GM19455 (cell line): ENCODE measurements around the gene ACTG1.

Source experiments
- ATAC-seq: cut with Tn5 transposase; IDR thresholded peaks from one replicate; pipeline ENCODE4 v1.9.1; 2021; ENCODE audit not compliant: unreplicated experiment

The ACTG1 gene

GRCh38 chr17:81518113-81518784 is 5.7 kb upstream of the ACTG1 start:
- ATAC-seq, result no peak

DNA sequence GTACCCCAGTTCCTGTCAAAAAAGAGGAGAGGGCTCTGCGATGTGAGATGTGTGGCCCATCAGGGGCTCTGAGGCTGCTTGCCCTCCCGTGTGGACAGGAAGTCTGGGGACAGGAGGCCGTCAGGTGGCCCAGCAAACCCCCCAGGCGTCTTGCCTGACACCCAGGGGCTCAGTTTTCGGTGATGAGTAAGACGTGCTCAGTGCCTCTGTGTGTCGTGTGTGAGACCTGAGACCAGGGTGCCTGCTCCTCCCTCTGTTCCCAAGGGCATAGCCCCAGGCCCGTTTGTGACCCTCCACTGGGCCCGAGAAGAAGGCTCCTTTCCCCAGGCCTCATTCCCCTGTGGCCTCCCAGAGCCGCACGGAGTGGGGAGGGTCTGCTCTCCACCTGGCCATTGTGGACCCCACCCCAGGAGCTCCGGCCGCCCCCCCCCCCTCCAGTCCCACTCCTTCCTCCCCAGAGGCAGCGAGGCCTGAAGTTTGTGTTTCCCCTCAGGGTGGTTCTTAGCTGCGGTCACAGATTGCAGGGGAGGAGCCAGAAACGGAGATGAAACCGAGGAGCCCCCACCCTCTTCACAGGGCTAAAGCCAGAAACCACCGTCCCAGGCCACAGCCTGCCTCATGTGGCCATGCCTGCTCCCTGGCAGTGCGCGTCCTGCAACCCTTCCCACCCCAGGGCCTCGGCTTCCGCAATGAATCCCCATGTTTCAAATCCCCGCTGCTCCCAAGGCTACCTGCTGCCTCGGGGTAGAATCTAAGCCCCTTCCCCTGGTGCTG is 4.9 kb upstream of the ACTG1 start:
- ATAC-seq, result peak; percentile 35

- ATAC-seq, result no peak
Observed at GRCh38 chr17:81517009-81517338, 4.4 kb upstream of the ACTG1 start.

DNA sequence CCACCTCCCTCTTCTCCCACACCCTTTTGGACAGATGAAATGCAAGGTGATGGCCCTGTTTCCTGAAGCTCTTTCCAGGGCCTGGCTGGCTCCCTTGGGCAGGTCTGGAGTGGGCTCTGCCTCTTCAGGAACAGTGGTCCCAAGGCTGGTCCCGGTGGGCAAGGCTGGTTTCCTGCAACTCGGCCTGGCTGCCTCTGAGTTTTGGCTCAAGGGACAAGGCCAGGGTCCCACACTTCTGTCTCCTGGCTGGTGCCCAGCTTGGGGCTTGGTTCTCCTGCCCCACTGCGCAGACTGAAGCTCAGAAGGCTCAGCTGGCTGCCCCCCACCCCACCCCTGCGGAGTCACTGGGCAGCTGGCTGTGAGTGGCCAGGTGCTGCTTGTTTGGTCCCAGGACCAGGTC is 3.8 kb upstream of the ACTG1 start:
- no peak for ATAC-seq

DNA sequence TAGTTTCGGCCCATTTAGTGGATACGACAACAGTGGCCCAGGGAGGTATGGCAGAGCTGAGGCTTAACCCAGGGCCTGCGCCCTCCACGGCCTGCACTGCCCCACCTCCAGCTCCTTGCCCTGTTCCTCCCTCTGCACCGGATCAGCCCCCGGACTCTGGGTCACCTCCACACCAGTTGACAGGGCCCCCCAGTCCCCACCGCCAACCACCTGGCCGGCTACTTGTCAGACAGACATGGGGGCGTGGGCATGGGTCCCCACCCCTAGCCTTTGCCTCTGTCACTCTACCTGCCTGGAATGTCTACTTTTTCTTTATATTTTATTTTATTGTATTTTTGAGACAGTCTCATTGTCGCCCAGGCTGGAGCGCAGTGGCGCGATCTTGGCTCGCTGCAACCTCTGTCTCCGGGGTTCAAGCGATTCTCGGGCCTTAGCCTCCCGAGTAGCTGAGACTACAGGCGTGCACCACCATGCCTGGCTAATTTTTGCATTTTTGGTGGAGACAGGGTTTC is 3.0 kb upstream of the ACTG1 start:
- no peak for ATAC-seq

GRCh38 chr17:81514739-81515529 is 2.3 kb upstream of the ACTG1 start:
- no peak for ATAC-seq

DNA sequence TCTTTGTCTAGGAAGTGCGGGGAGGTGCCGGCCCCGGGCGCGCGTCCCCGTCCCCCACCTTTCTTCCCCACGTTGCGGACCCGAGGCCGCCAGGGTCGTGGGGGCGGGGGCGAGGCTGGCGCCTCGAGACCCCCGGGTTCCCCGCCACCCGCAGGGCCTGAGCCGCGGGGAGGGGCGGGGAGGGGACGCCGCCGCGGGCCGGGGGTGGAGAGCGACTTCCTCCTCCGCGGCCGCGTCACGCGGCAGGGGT is 1.8 kb upstream of the ACTG1 start:
- ATAC-seq, result no peak

DNA sequence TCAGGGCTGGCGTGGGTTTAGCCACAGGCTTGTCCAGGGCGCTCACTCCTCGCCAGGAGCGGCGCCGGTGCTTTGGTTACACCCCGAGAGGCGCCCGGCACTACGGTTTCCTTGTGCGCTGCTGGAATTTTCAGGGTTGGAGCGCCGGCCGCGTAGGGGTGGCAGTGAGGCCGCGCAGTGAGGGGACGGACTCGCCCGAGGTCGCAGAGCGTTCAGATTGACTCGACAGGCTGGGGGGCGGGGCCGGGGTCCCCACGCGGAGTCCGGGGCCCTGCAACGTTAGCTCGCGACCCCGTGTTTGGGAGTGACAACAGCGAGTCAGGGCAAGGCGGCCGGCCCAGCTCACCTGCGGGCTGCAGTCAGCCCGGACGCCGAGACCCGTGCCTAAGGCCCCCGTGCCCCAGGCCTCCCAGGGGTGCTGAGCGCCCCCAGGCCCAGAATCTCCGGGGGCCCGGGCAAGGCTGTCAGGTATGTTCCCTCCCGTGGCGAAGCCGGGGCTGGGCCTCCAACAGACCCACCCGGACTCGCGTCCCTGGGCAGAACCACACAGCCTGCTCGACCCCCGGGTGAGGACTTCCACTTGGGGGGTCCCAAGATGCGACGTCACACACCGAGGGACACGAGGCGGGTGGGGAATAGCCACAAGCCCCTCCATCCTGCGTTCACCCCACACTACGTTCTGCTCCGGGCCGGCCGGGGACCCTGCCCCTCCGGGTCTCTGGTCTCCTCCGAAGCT is 1.3 kb upstream of the ACTG1 start:
- no peak for ATAC-seq

DNA sequence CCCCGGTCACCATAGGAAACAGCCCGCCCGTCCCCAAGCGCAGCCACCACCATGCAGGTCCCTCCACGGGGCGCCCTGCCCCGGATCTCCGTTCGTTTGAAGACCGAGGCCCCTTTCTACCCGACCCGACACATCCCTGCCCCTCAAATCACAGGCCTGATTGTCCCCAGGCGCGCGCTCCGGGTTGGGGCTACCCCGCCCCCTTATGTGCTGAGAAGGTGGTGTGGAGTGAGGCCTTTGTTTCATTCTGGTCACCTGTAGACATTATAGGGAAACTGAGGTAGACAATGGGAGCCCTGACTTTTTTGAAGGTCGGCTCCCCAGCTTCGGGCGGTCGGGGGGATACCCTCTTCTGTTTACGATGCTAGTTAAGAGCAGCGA is 763 bp upstream of the ACTG1 start:
- no peak for ATAC-seq

GRCh38 chr17:81511804-81512561 is 616 bp downstream of the ACTG1 start:
- no peak for ATAC-seq

- ATAC-seq, result no peak
Observed at GRCh38 chr17:81511554-81511803, 1.1 kb downstream of the ACTG1 start.

DNA sequence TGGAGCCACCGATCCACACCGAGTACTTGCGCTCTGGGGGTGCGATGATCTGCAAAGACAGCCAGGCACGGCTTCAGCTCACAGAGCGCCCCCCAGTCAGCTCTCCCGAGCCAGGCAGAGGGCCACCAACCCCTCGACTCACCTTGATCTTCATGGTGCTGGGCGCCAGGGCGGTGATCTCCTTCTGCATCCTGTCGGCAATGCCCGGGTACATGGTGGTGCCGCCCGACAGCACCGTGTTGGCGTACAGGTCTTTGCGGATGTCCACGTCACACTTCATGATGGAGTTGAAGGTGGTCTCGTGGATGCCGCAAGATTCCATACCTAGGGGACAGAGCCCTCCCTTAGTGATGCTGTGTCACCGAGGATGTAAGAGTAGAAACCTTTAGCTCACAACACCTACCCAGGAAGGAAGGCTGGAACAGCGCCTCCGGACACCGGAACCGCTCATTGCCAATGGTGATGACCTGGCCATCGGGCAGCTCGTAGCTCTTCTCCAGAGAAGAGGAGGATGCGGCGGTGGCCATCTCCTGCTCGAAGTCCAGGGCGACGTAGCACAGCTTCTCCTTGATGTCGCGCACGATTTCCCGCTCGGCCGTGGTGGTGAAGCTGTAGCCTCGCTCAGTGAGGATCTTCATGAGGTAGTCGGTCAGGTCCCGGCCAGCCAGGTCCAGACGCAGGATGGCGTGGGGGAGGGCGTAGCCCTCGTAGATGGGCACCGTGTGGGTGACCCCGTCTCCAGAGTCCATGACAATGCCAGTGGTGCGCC is 1.6 kb downstream of the ACTG1 start:
- no peak for ATAC-seq

DNA sequence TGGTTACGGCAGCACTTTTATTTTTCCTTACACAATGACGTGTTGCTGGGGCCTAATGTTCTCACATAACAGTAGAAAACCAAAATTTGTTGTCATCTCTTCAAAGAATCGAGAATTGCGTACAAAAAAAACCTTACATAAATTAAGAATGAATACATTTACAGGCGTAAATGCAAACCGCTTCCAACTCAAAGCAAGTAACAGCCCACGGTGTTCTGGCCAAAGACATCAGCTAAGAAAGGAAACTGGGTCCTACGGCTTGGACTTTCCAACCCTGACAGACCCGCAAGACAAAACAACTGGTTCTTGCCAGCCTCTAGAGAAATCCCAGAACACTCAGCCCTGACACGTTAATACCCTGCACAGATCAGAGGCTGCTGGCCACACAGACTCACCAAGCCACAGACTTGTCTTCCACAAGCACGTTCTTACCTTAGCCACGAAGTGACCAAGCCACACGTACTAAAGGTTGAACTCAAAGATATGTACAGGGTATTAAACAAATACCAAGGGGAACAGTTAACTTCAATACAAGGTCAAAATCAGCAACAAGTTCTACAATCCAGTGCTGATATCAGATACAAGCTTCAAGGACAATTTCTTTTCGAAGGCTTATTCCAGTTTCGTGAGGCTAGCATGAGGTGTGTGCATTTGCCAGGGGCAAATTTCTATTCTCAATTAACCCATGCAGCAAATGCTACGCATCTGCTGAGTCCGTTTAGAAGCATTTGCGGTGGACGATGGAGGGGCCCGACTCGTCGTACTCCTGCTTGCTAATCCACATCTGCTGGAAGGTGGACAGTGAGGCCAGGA is 2.4 kb downstream of the ACTG1 start:
- no peak for ATAC-seq

DNA sequence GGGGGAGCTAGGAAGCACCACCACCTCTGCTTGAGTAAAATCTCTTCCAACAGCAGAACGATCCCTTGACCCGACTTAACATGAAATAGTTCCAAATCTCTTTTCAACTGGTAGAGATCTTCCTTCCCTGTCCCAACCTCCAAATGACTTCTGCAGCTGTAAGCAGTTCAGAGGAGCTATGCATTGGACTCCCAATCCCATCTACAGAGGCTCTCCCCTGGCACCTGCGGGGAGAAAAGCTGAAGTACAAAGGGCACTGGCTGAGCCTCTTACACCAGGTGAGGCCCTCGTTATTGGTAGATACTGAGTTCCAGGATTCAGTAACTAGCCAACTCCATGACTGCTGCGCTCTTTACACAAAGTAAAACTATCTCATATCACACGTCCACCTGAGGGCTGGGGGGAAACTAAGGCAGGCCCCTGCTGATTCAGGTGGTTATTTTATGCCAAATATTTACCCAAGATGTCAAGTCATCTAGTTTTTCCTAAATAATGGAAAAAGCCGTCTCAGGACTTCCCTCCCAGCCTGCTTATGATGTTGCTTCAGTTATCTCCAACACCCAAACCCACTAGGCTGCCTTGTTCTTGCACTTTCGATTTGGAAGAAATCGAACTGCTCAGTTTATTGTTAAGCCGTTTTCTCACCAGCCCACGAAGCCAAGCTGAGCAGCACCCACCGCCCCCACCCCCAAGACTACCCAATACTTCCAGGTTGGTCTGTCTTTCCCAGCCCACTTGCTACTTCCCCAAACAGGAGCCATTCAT is 3.2 kb downstream of the ACTG1 start:
- no peak for ATAC-seq

DNA sequence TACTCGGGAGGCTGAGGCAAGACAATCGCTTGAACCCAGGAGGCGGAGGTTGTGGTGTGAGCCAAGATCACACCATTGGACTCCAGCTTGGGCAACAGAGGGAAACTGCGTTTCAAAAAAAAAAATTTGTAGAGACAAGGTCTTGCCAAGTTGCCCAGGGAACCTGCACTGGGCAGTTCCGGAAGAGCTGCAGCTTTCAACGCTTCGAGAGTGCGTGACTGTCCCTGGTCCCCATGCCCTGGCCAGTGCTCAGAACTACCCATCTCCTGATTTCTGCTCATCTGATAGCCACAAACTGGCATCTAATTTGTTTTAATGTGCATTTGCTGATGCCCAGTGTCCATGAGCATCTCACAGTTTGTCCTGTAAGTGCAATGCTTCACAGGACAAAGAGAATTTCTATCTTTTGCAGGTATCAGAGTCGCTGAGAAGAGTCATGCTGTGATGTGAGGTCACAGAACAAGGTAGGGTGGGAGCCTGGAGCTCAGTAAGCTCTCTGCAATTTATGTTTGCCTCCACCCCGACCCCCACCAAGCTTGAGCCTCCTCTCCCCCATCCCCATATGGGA is 3.9 kb downstream of the ACTG1 start:
- no peak for ATAC-seq

GRCh38 chr17:81503619-81504018 is 9.0 kb downstream of the ACTG1 start:
- ATAC-seq, result no peak

GRCh38 chr17:81502471-81503017 is 10.1 kb downstream of the ACTG1 start:
- no peak for ATAC-seq

GRCh38 chr17:81500047-81500446 is 12.6 kb downstream of the ACTG1 start:
- ATAC-seq, result no peak
